ENCODE results near the gene DHRS7. TPM values are rescaled to one million over a fixed set of nuclear protein-coding genes. Genes with fewer than 3 reads are reported as not detected.

Gene DHRS7
- total RNA-seq, 6 donors from 2014 or later, result 52.4 to 116 (median 89.0) TPM

DNA sequence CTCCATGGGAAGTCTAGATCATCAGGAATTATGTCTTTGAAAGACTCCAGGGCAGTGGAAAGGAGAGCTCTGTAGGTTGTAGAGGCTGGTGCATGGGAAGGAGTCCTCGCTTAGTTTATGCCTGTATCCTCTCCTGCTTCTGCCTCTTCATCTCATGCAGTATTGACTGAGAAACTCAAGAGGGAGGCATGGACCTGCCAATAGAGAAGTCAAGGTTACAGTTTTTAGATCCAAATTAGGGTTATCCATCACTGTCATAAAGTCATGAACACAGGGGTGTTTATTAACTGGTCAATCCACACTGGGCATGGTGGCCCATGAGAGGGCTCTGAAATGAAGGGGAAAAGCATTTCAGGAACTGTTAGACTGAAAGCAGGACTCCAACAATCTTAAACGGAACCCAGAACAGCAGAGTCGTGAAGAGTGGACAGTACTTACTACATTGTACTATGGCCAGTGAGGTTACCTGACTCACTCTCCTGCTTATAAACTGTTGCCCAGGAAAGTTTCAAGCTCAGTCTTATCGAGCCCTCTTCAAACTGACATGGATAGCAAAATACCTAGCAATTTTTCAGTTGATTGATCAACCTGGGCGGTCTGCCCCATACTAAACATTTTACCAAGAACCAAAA lies 30.1 kb upstream of the DHRS7 start:
- Histone ChIP-seq H3K4me3 (no peak overlapping the region), H3K9me3 (peaks cover 0 to 9% (median 5%) of the 10 kb centered on the region in 4 donors), H3K27me3 (no peaks in the 10 kb centered on the region), H3K27ac (no peak overlapping the region), H3K4me1 (no peaks in the 10 kb centered on the region), H3K36me3 (no peaks in the 10 kb centered on the region)
- ATAC-seq (ENCODE audit: low FRiP score in 2 of 2) (no peak), DNase-seq (no peak)
- 88 to 89% methylated on average over 5 of the region's 5 CpGs for WGBS, 2 donors
- TF ChIP-seq, protein P1, sequence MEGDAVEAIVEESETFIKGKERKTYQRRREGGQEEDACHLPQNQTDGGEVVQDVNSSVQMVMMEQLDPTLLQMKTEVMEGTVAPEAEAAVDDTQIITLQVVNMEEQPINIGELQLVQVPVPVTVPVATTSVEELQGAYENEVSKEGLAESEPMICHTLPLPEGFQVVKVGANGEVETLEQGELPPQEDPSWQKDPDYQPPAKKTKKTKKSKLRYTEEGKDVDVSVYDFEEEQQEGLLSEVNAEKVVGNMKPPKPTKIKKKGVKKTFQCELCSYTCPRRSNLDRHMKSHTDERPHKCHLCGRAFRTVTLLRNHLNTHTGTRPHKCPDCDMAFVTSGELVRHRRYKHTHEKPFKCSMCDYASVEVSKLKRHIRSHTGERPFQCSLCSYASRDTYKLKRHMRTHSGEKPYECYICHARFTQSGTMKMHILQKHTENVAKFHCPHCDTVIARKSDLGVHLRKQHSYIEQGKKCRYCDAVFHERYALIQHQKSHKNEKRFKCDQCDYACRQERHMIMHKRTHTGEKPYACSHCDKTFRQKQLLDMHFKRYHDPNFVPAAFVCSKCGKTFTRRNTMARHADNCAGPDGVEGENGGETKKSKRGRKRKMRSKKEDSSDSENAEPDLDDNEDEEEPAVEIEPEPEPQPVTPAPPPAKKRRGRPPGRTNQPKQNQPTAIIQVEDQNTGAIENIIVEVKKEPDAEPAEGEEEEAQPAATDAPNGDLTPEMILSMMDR (IDR thresholded peaks at IDR 0.05), result peak in 1 of 6 experiments; percentile 6
- TF ChIP-seq POLR2A (IDR thresholded peaks at IDR 0.05) (no peak), EP300 (IDR thresholded peaks at IDR 0.05) (no peak)

- no peak for DNase-seq
- no peak overlapping the region for H3K27ac ChIP-seq
- no peaks in the 10 kb centered on the region for H3K27me3 ChIP-seq
- WGBS, 2 donors, result 77 to 79% methylated on average over 4 of the region's 4 CpGs
- no peaks in the 10 kb centered on the region for H3K4me1 ChIP-seq
- TF ChIP-seq, protein P1 (IDR thresholded peaks at IDR 0.05), result no peak
- no peak for TF ChIP-seq POLR2A (IDR thresholded peaks at IDR 0.05)
- no peak for TF ChIP-seq EP300 (IDR thresholded peaks at IDR 0.05)
- TF ChIP-seq POLR2AphosphoS5 (IDR thresholded peaks at IDR 0.05), result no peak
- no peak for ATAC-seq (ENCODE audit: low FRiP score in 2 of 2)
- H3K9me3 ChIP-seq, result no peaks in the 10 kb centered on the region
- H3K36me3 ChIP-seq, result no peaks in the 10 kb centered on the region
- no peak overlapping the region for H3K4me3 ChIP-seq
These were observed 25.0 kb upstream of the DHRS7 start for GRCh38 chr14:60189923-60190840.

- no peak overlapping the region for H3K4me3 ChIP-seq
- no peak overlapping the region for H3K27ac ChIP-seq
- peaks cover 0 to 4% (median 3%) of the 10 kb centered on the region in 4 donors for H3K4me1 ChIP-seq
- H3K36me3 ChIP-seq, result no peaks in the 10 kb centered on the region
- 85 to 86% methylated on average over 1 of the region's 1 CpG for WGBS, 2 donors
- no peaks in the 10 kb centered on the region for H3K9me3 ChIP-seq
- ATAC-seq (ENCODE audit: low FRiP score in 2 of 2), result no peak
- H3K27me3 ChIP-seq, result no peaks in the 10 kb centered on the region
- TF ChIP-seq POLR2A (IDR thresholded peaks at IDR 0.05) (no peak), POLR2AphosphoS5 (IDR thresholded peaks at IDR 0.05) (no peak)
- no peak for DNase-seq
These were observed 23.5 kb upstream of the DHRS7 start for GRCh38 chr14:60188696-60189095.

DNA sequence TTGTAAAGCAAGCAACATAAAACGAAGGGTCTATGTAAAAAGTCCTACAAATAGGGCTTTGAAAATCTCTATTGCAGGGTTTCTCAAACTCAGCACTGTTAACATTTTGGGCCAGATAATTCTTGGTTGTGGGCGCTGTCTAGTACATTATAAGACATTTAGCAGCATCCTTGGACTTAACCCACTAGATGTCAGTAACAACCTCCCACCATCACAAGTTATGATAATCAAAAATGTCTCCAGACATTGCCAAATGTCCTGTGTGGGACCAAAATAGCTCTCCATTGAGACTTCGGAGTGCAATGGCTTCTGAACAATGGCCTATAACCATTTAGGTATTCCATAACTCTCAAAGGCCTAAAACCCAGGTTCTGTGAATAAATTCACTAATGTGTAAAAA lies 22.9 kb upstream of the DHRS7 start:
- no peak for TF ChIP-seq EP300 (IDR thresholded peaks at IDR 0.05)
- no peak for TF ChIP-seq POLR2AphosphoS5 (IDR thresholded peaks at IDR 0.05)
- TF ChIP-seq, protein P1 (IDR thresholded peaks at IDR 0.05), result no peak
- TF ChIP-seq POLR2A (IDR thresholded peaks at IDR 0.05), result no peak
- DNase-seq, result no peak

DNA sequence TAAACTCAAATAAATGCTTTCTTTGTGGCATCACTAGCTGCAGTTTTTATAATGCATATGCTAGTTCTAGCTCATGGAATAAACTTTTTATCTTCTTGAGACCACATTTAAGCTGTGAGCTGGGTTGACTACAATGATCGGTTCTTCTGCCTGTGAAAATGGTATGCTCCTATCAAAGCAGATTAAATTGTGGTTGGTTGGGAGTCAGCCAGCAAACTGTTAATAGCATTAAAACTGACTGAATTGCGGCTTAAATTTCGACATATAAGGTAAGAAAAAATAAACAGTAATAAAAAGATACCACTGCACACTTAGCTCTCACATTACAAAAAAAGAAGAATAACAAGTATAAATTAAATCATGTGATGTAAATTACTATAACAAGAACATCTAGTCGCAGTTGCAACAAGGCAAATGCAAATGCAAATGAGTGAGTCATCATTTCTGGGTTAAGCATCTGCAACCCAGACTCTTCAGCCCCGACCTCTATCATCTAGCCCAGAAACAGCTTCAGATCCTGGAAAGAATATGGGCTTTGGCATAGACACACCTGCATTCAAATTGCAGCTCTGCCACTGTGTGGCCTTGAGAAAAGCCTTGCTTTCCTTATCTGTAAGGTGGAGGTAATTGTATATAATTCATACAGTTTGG lies 19.8 kb upstream of the DHRS7 start:
- no peak overlapping the region for H3K27ac ChIP-seq

More for the DNA sequence above, 22.9 kb upstream of the DHRS7 start:
- no peaks in the 10 kb centered on the region for H3K27me3 ChIP-seq
- H3K27ac ChIP-seq, result no peak overlapping the region
- H3K4me1 ChIP-seq, result peaks cover 0 to 6% (median 3%) of the 10 kb centered on the region in 4 donors
- H3K36me3 ChIP-seq, result no peaks in the 10 kb centered on the region
- H3K4me3 ChIP-seq, result no peak overlapping the region
- no peak for ATAC-seq (ENCODE audit: low FRiP score in 2 of 2)
- H3K9me3 ChIP-seq, result no peaks in the 10 kb centered on the region
- 55 to 56% methylated on average over 3 of the region's 3 CpGs for WGBS, 2 donors

More for the DNA sequence above, 19.8 kb upstream of the DHRS7 start:
- no peaks in the 10 kb centered on the region for H3K9me3 ChIP-seq
- no peaks in the 10 kb centered on the region for H3K36me3 ChIP-seq
- no peaks in the 10 kb centered on the region for H3K27me3 ChIP-seq
- peaks cover 0 to 6% (median 3%) of the 10 kb centered on the region in 4 donors for H3K4me1 ChIP-seq
- DNase-seq, result no peak
- no peak for ATAC-seq (ENCODE audit: low FRiP score in 2 of 2)
- H3K4me3 ChIP-seq, result no peak overlapping the region
- TF ChIP-seq EP300 (IDR thresholded peaks at IDR 0.05) (no peak), POLR2A (IDR thresholded peaks at IDR 0.05) (no peak), POLR2AphosphoS5 (IDR thresholded peaks at IDR 0.05) (no peak)
- TF ChIP-seq, protein P1 (IDR thresholded peaks at IDR 0.05), result no peak
- WGBS, 2 donors, result 57 to 65% methylated on average over 5 of the region's 5 CpGs

Data from upper lobe of left lung (tissue), 6 donors.